Panc1 (cell line): ENCODE results near the gene AKIRIN1. TPM values are rescaled to one million over a fixed set of nuclear protein-coding genes. Genes with fewer than 3 reads are reported as not detected.

Experiments
- ATAC-seq: fragments of 200-7000 bp; cut with Tn5 transposase; 2 replicates; pipeline ENCODE4 v1.9.1; 2020; ENCODE audit warnings: mild to moderate bottlenecking, moderate library complexity
- BruUV-seq: library from RNA; stranded (reverse); fragments of 400-500 nt; replicated peaks from 2 replicates; lab custom pipeline; 2021; lab: Mats Ljungman, UMichigan
- CTCF ChIA-PET: fragments of 300-600 bp; sonication (Branson Sonifier 250); formaldehyde crosslinking; loops from one replicate; lab custom pipeline; 2022; ENCODE audit warnings: antibody characterized with exemption; lab: Charles Lee
- POLR2A ChIA-PET: fragments of 300-600 bp; sonication (Branson Sonifier 250); formaldehyde crosslinking; loops from one replicate; lab custom pipeline; 2022; ENCODE audit warnings: antibody characterized with exemption; lab: Charles Lee
- DNase-seq: peaks from one replicate; pipeline ENCODE4 v3.0.0-alpha.2; 2010; ENCODE audit warnings: low read depth, low spot score
- H3K27ac ChIP-seq: 2 replicates; pipeline ENCODE4 v1.5.1; 2011; ENCODE audit warnings: mild to moderate bottlenecking, low read length, inconsistent platforms
- H3K27me3 ChIP-seq: fragments of 200-500 bp; sonication (Bioruptor generic); 2 replicates; pipeline ENCODE4 v1.6.0; 2014; ENCODE audit warnings: low read length, inconsistent platforms; ENCODE audit not compliant: control insufficient read depth, insufficient read depth
- H3K36me3 ChIP-seq: fragments of 200-500 bp; sonication (Bioruptor generic); 2 replicates; pipeline ENCODE4 v1.5.1; 2014; ENCODE audit warnings: inconsistent platforms, mild to moderate bottlenecking, low read length, moderate library complexity; ENCODE audit not compliant: control insufficient read depth, insufficient read depth
- H3K4me1 ChIP-seq: 2 replicates; pipeline ENCODE4 v1.5.1; 2011; ENCODE audit warnings: inconsistent platforms, mild to moderate bottlenecking, low read length, moderate library complexity; ENCODE audit not compliant: control insufficient read depth, insufficient read depth
- H3K4me3 ChIP-seq, 2 experiments: 2 replicates each; pipeline ENCODE4 v1.5.1; 2011 to 2012; ENCODE audit warnings: low read depth in 2 of 2, low read length in 2 of 2, mild to moderate bottlenecking in 2 of 2, inconsistent platforms in 1 of 2, moderate library complexity in 1 of 2
- H3K9me3 ChIP-seq: fragments of 200-500 bp; sonication (Bioruptor generic); 2 replicates; pipeline ENCODE4 v1.5.1; 2014; ENCODE audit warnings: low read depth, mild to moderate bottlenecking, inconsistent platforms, low read length, moderate library complexity; ENCODE audit not compliant: control insufficient read depth, insufficient read depth
- CTCF ChIP-seq: fragments of 450-650 bp; IDR thresholded peaks from 2 replicates; pipeline ENCODE4 v1.5.1; 2017; ENCODE audit warnings: mild to moderate bottlenecking
- POLR2AphosphoS5 ChIP-seq: IDR thresholded peaks from 2 replicates; pipeline ENCODE4 v1.6.1; 2012; ENCODE audit warnings: mild to moderate bottlenecking, low read depth, low read length, moderate library complexity
- REST ChIP-seq, 2 experiments: IDR thresholded peaks; 2 replicates each; pipeline ENCODE4 v1.6.1; 2011 to 2012; ENCODE audit warnings: low read depth in 2 of 2, control low read depth in 1 of 2, low read length in 1 of 2, mild to moderate bottlenecking in 1 of 2, moderate library complexity in 1 of 2; ENCODE audit not compliant: insufficient read depth in 1 of 2
- SIN3A ChIP-seq: IDR thresholded peaks from 2 replicates; pipeline ENCODE4 v1.6.1; 2012; ENCODE audit warnings: low read depth, mild to moderate bottlenecking, low read length, moderate library complexity, borderline replicate concordance; ENCODE audit not compliant: insufficient read depth
- TCF7L2 ChIP-seq: IDR thresholded peaks from 2 replicates; pipeline ENCODE4 v1.6.1; 2011; ENCODE audit warnings: mild to moderate bottlenecking, low read depth, low read length, inconsistent platforms
- in situ Hi-C: cut with HindIII; loops from 2 replicates; pipeline ENCODE4 v1.10.0; 2016; ENCODE audit warnings: low sequenced_read_pairs, low pct_unique_long_range_greater_than_20kb
- intact Hi-C: fragments of 100-400 bp; cut with micrococcal nuclease; formaldehyde crosslinking; loops from one replicate; pipeline ENCODE4 v1.10.0; 2022; ENCODE audit not compliant: unreplicated experiment
- total RNA-seq: library from RNA; stranded (reverse); gene quantifications from one replicate; pipeline ENCODE4 v1.2.1, GENCODE V29; 2021; ENCODE audit not compliant: unreplicated experiment

AKIRIN1 gene
- total RNA-seq, 1 experiment from 2014 or later, result 116 TPM

- Histone ChIP-seq H3K27me3 (no peaks in the 10 kb centered on the region), H3K4me1 (peaks cover 8% of the 10 kb centered on the region; the same call in 1 of the 2 replicates), H3K4me3 (peak within 1 kb of the TSS; percentile 96 to 100), H3K9me3 (no peaks in the 10 kb centered on the region), H3K36me3 (peaks cover 7% of the 10 kb centered on the region), H3K27ac (peak within 1 kb of the TSS; percentile 98)
- ATAC-seq (peak; percentile 97), DNase-seq (peak; percentile 79)
- in situ Hi-C loops (no loop called here), intact Hi-C loops (no loop called here)
- ChIA-PET POLR2A (interaction anchor here (0.5 to 1.1 kb wide), 8 partner anchors 9 to 68 kb away, joined by 3 to 15 read pairs (median 4); no protein-coding TSS in a partner anchor), CTCF (interaction anchor here (0.6 to 0.7 kb wide), 4 partner anchors 19 to 549 kb away, joined by 3 to 5 read pairs (median 4); no protein-coding TSS in a partner anchor)
- TSS peak; percentile 91 for BruUV-seq
- peak; percentile 95 for TF ChIP-seq POLR2AphosphoS5
- TF ChIP-seq TCF7L2, result no peak
Observed at GRCh38 chr1:39026051-39026865, 35.2 kb downstream of the AKIRIN1 start, which contains the start of gene NDUFS5. Gene NDUFS5, plus strand, starts transcription at chr1:39026350. Its CDS starts 2,375 bp downstream, at chr1:39028725.

- DNase-seq, result no peak
- no peaks in the 10 kb centered on the region for H3K27me3 ChIP-seq
- no peak for TF ChIP-seq POLR2AphosphoS5
- no peak for TF ChIP-seq CTCF
- TF ChIP-seq REST (IDR thresholded peaks at IDR 0.05; ENCODE audit: insufficient read depth in 1 of 2, low read depth in 2 of 2, low read length in 1 of 2), result no peak
- no peak for TF ChIP-seq TCF7L2
- TF ChIP-seq SIN3A, result no peak
- ATAC-seq, result no peak
- intact Hi-C loops (no loop called here), in situ Hi-C loops (no loop called here)
- no TSS peak for BruUV-seq
- H3K9me3 ChIP-seq, result no peaks in the 10 kb centered on the region
- H3K4me3 ChIP-seq, result peak overlapping the region; percentile 96 to 100
- peaks cover 8% of the 10 kb centered on the region; the same call in 1 of the 2 replicates for H3K4me1 ChIP-seq
- POLR2A ChIA-PET, result interaction anchor here (0.5 to 1.1 kb wide), 8 partner anchors 8 to 90 kb away, joined by 3 to 15 read pairs (median 4); no protein-coding TSS in a partner anchor
- H3K27ac ChIP-seq, result peak overlapping the region; percentile 98
- CTCF ChIA-PET, result interaction anchor here (0.6 to 0.7 kb wide), 2 partner anchors 186 to 549 kb away, joined by 3 to 5 read pairs; no protein-coding TSS in a partner anchor
- peaks cover 10% of the 10 kb centered on the region for H3K36me3 ChIP-seq
Observed at GRCh38 chr1:39026866-39027507, 35.9 kb downstream of the AKIRIN1 start.
